Fibroblast of gingiva (primary cell): Measurements from ENCODE around the gene MOV10.
A peak's percentile ranks its signal among the peaks of the same experiment; 100 is the strongest.

ENCODE experiments used
- DNase-seq: peaks from one replicate; pipeline ENCODE4 v3.0.0-alpha.2; 2011; ENCODE audit warnings: low read depth

MOV10 gene

GRCh38 chr1:112743174-112744008 lies 68.9 kb downstream of the MOV10 start:
- no peak for DNase-seq

GRCh38 chr1:112744009-112744578 lies 69.6 kb downstream of the MOV10 start:
- peak; percentile 17 for DNase-seq

GRCh38 chr1:112748396-112748795 lies 73.9 kb downstream of the MOV10 start:
- DNase-seq = no peak
